Measurements from ENCODE around the gene PIR.

Gene PIR

GRCh38 chrX:15497865-15498264, 4.7 kb upstream of the PIR start:
- POLR2A ChIA-PET = no interaction called here
- DNase-seq (ENCODE audit: extremely low spot score) = peak; percentile 65
- CTCF ChIA-PET = no interaction called here
- TF ChIP-seq CTCF (IDR thresholded peaks at IDR 0.05; ENCODE audit: control extremely low read depth, extremely low read depth, low read depth, missing control alignments) = peak; percentile 53

- CTCF ChIA-PET = no interaction called here
- TF ChIP-seq CTCF (IDR thresholded peaks at IDR 0.05; ENCODE audit: control extremely low read depth, extremely low read depth, low read depth, missing control alignments) = no peak
- POLR2A ChIA-PET = no interaction called here
- DNase-seq (ENCODE audit: extremely low spot score) = no peak
Measured at GRCh38 chrX:15496824-15497223, 3.7 kb upstream of the PIR start.

GRCh38 chrX:15495801-15496200, 2.7 kb upstream of the PIR start:
- CTCF ChIA-PET = interaction anchor here (1.3 kb wide), 1 partner anchor 25 kb away, joined by 3 read pairs; no protein-coding TSS in a partner anchor
- TF ChIP-seq CTCF (IDR thresholded peaks at IDR 0.05; ENCODE audit: control extremely low read depth, extremely low read depth, low read depth, missing control alignments) = no peak
- no peak for DNase-seq (ENCODE audit: extremely low spot score)
- POLR2A ChIA-PET = no interaction called here

GRCh38 chrX:15492469-15492868, 664 bp downstream of the PIR start:
- TF ChIP-seq CTCF (IDR thresholded peaks at IDR 0.05; ENCODE audit: control extremely low read depth, extremely low read depth, low read depth, missing control alignments) = no peak
- ChIA-PET CTCF (interaction anchor here (0.7 to 2.0 kb wide), 5 partner anchors 9 to 143 kb away, joined by 3 to 8 read pairs (median 4); no protein-coding TSS in a partner anchor), POLR2A (no interaction called here)
- DNase-seq (ENCODE audit: extremely low spot score) = no peak

GRCh38 chrX:15483891-15484290, 9.2 kb downstream of the PIR start:
- no peak for DNase-seq (ENCODE audit: extremely low spot score)
- CTCF ChIA-PET = interaction anchor here (1.5 kb wide), 1 partner anchor 16 kb away, joined by 4 read pairs; no protein-coding TSS in a partner anchor
- POLR2A ChIA-PET = no interaction called here
- TF ChIP-seq CTCF (IDR thresholded peaks at IDR 0.05; ENCODE audit: control extremely low read depth, extremely low read depth, low read depth, missing control alignments) = no peak

GRCh38 chrX:15475486-15475885, 17.6 kb downstream of the PIR start:
- POLR2A ChIA-PET = no interaction called here
- CTCF ChIA-PET = interaction anchor here (1.0 to 1.6 kb wide), 2 partner anchors 9 to 89 kb away, joined by 3 to 8 read pairs; no protein-coding TSS in a partner anchor
- no peak for DNase-seq (ENCODE audit: extremely low spot score)
- no peak for TF ChIP-seq CTCF (IDR thresholded peaks at IDR 0.05; ENCODE audit: control extremely low read depth, extremely low read depth, low read depth, missing control alignments)

- CTCF ChIA-PET = interaction anchor here (1.6 kb wide), 1 partner anchor 9 kb away, joined by 8 read pairs; no protein-coding TSS in a partner anchor
- POLR2A ChIA-PET = no interaction called here
- DNase-seq (ENCODE audit: extremely low spot score) = no peak
- TF ChIP-seq CTCF (IDR thresholded peaks at IDR 0.05; ENCODE audit: control extremely low read depth, extremely low read depth, low read depth, missing control alignments) = no peak
Measured at GRCh38 chrX:15475021-15475420, 18.1 kb downstream of the PIR start.

All from GM10248 (cell line).